22Rv1 (cell line): ENCODE results near the gene FRS2.

Experiments
- CTCF ChIP-seq: fragments of 450-650 bp; IDR thresholded peaks from 2 replicates; pipeline ENCODE4 v1.5.1; 2017; ENCODE audit warnings: mild to moderate bottlenecking
- ZFX ChIP-seq: fragments of 450-650 bp; IDR thresholded peaks from 2 replicates; pipeline ENCODE4 v1.6.1; 2017; ENCODE audit warnings: antibody characterized with exemption, borderline replicate concordance

- TF ChIP-seq CTCF: no peak
- TF ChIP-seq ZFX: no peak
Measured at GRCh38 chr12:69471667-69472385, 1.6 kb downstream of the FRS2 start.
